ENCODE measurements around the gene CMC2.

GRCh38 chr16:81001330-81001729 is 5.4 kb downstream of the CMC2 start:
- TF ChIP-seq HOXA7 (CRISPR knock-in tag; IDR thresholded peaks at IDR 0.05) (no peak), U2AF2 (IDR thresholded peaks at IDR 0.05; ENCODE audit: low read depth, low read length) (no peak), ZBTB3 (CRISPR knock-in tag; IDR thresholded peaks at IDR 0.05; ENCODE audit: borderline replicate concordance, low read depth) (no peak), EP300 (IDR thresholded peaks at IDR 0.05; ENCODE audit: low read depth in 2 of 2, low read length in 2 of 2) (no peak), EP300 (CRISPR knock-in tag; IDR thresholded peaks at IDR 0.05; ENCODE audit: borderline replicate concordance) (no peak), ZNF878 (CRISPR knock-in tag; IDR thresholded peaks at IDR 0.05) (no peak), IKZF5 (CRISPR knock-in tag; IDR thresholded peaks at IDR 0.05) (no peak), ZNF780A (CRISPR knock-in tag; IDR thresholded peaks at IDR 0.05) (no peak), CTCF (CRISPR knock-in tag; IDR thresholded peaks at IDR 0.05) (no peak), ZBTB7B (CRISPR knock-in tag; IDR thresholded peaks at IDR 0.05) (no peak), STAG1 (CRISPR knock-in tag; IDR thresholded peaks at IDR 0.05) (no peak), RORA (CRISPR knock-in tag; IDR thresholded peaks at IDR 0.05) (no peak), DMTF1 (CRISPR knock-in tag; IDR thresholded peaks at IDR 0.05) (no peak), JUN (CRISPR knock-in tag; IDR thresholded peaks at IDR 0.05) (no peak)
